ENCODE data around the gene ZNF292.

DNA sequence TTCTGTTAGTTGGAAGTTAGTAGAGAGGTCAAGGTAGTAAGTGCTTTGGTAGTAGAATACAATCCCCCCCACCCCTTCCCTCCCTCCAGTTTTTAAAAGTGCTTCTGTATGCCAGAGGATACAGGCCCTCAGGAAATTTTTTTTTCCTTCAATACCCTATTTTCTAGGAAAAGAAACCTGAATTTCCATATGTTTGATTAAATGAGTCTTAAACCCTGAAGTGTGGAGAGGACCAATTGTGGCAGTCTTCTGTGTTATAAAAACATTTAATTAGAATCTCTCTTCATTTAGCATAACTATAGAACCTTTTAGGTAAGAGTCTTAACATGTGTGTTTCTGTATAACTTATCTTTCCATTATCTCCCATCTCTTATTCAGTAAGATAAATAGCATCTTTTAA, 59.5 kb downstream of the ZNF292 start:
- TF ChIP-seq, protein P1, sequence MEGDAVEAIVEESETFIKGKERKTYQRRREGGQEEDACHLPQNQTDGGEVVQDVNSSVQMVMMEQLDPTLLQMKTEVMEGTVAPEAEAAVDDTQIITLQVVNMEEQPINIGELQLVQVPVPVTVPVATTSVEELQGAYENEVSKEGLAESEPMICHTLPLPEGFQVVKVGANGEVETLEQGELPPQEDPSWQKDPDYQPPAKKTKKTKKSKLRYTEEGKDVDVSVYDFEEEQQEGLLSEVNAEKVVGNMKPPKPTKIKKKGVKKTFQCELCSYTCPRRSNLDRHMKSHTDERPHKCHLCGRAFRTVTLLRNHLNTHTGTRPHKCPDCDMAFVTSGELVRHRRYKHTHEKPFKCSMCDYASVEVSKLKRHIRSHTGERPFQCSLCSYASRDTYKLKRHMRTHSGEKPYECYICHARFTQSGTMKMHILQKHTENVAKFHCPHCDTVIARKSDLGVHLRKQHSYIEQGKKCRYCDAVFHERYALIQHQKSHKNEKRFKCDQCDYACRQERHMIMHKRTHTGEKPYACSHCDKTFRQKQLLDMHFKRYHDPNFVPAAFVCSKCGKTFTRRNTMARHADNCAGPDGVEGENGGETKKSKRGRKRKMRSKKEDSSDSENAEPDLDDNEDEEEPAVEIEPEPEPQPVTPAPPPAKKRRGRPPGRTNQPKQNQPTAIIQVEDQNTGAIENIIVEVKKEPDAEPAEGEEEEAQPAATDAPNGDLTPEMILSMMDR (IDR thresholded peaks at IDR 0.05): no peak
- no peak for TF ChIP-seq EZH2 (IDR thresholded peaks at IDR 0.05; ENCODE audit: borderline replicate concordance, insufficient read depth, low read depth, low read length, poor library complexity, severe bottlenecking)

Data from B cell (primary cell).